Thoracic aorta (tissue), 2 donors: ENCODE measurements around the gene C20orf141. TPM values are rescaled to one million over a fixed set of nuclear protein-coding genes. Genes with fewer than 3 reads are reported as not detected.

Source experiments
- ATAC-seq: fragments of 150-250 bp; one replicate; pipeline ENCODE4 v1.8.0; 2017; ENCODE audit warnings: low read depth; ENCODE audit not compliant: insufficient number of reproducible peaks, low FRiP score
- DNase-seq: peaks from one replicate; pipeline ENCODE4 v3.0.0-alpha.2; 2020; ENCODE audit warnings: low spot score
- H3K27ac ChIP-seq, 2 donors: fragments of 200-600 bp; sonication (generic); 1 replicate in 1 of 2; 2 replicates in 1 of 2; pipeline ENCODE4 v1.5.1; 2016; ENCODE audit warnings: mild to moderate bottlenecking in 2 of 2, moderate library complexity in 2 of 2
- H3K27me3 ChIP-seq: fragments of 200-600 bp; sonication (generic); replicated peaks from 2 replicates; pipeline ENCODE4 v1.6.0; 2016; ENCODE audit warnings: mild to moderate bottlenecking; ENCODE audit not compliant: insufficient read depth
- H3K36me3 ChIP-seq: fragments of 200-600 bp; sonication (generic); one replicate; pipeline ENCODE4 v1.5.1; 2016
- H3K4me1 ChIP-seq, 2 donors: fragments of 200-600 bp; sonication (generic); 1 replicate in 1 of 2; 2 replicates in 1 of 2; pipeline versions ENCODE4 v1.5.1 to v1.6.0; 2016; ENCODE audit warnings: low read depth in 2 of 2, mild to moderate bottlenecking in 1 of 2; ENCODE audit not compliant: control insufficient read depth in 1 of 2
- H3K4me3 ChIP-seq: fragments of 200-600 bp; sonication (generic); 2 replicates; pipeline ENCODE4 v1.5.1; 2016; ENCODE audit warnings: mild to moderate bottlenecking
- H3K9me3 ChIP-seq: fragments of 200-600 bp; sonication (generic); 2 replicates; pipeline ENCODE4 v1.5.1; 2016
- total RNA-seq, 2 donors: library from RNA; depleted of rRNA; stranded (reverse); fragments of >200 nt; gene quantifications; one replicate each; pipeline versions ENCODE4 v1.1.0 to v1.2.3, GENCODE V29; 2016
- TF ChIP-seq, protein P1 (sequence below): fragments of 200-600 bp; sonication (generic); IDR thresholded peaks from one replicate; pipeline ENCODE4 v1.5.1; 2019; ENCODE audit warnings: antibody characterized with exemption

The C20orf141 gene
- total RNA-seq, 2 donors from 2014 or later = not detected

DNA sequence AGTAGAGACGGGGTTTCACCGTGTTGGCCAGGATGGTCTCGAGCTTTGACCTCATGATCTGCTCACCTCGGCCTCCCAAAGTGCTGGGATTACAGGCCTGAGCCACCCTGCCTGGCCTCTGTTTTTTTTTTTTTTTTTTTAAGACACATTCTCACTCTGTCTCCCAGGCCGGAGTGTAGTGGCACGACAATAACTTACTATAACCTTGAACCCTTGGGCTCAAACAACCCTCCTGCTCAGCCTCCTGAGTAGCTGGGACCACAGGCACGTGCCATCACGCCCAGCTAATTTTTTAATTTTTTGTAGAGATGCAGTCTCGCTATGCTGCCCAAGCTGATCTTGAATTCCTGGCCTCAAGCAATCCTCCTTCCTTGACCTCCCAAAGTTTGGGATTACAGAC is 41.0 kb upstream of the C20orf141 start:
- Histone ChIP-seq H3K4me3 (no peak overlapping the region), H3K27me3 (peaks cover 3% of the 10 kb centered on the region), H3K27ac (no peak overlapping the region), H3K9me3 (peaks cover 3% of the 10 kb centered on the region), H3K4me1 (peaks cover under 1 to 20% of the 10 kb centered on the region in 2 donors), H3K36me3 (no peaks in the 10 kb centered on the region)
- DNase-seq (no peak), ATAC-seq (no peak)
- TF ChIP-seq, protein P1, sequence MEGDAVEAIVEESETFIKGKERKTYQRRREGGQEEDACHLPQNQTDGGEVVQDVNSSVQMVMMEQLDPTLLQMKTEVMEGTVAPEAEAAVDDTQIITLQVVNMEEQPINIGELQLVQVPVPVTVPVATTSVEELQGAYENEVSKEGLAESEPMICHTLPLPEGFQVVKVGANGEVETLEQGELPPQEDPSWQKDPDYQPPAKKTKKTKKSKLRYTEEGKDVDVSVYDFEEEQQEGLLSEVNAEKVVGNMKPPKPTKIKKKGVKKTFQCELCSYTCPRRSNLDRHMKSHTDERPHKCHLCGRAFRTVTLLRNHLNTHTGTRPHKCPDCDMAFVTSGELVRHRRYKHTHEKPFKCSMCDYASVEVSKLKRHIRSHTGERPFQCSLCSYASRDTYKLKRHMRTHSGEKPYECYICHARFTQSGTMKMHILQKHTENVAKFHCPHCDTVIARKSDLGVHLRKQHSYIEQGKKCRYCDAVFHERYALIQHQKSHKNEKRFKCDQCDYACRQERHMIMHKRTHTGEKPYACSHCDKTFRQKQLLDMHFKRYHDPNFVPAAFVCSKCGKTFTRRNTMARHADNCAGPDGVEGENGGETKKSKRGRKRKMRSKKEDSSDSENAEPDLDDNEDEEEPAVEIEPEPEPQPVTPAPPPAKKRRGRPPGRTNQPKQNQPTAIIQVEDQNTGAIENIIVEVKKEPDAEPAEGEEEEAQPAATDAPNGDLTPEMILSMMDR = no peak

DNA sequence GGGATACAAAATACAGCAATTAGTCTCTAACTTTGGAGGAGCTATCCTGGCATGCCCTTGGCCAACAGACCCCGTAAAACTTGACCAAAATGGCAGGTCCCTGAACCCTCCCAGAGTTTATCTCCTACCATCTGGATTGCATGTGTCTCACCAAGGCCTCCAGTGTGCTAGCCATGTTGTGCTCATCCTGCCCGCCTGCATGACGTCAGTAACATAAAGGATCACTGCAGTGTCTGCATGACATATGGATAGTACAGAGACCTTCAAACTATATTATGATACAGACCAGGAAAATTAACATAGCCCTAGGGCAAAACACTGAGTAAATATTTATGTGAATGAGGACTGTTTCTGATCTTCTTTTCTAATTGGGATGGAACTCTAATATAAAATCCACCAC is 39.6 kb upstream of the C20orf141 start:
- ATAC-seq = no peak
- H3K27me3 ChIP-seq = peaks cover 3% of the 10 kb centered on the region
- no peak overlapping the region for H3K27ac ChIP-seq
- H3K4me3 ChIP-seq = no peak overlapping the region
- H3K36me3 ChIP-seq = no peaks in the 10 kb centered on the region
- H3K9me3 ChIP-seq = peaks cover 3% of the 10 kb centered on the region
- TF ChIP-seq, protein P1 = no peak
- H3K4me1 ChIP-seq = peaks cover 0 to 12% of the 10 kb centered on the region in 2 donors
- DNase-seq = no peak

DNA sequence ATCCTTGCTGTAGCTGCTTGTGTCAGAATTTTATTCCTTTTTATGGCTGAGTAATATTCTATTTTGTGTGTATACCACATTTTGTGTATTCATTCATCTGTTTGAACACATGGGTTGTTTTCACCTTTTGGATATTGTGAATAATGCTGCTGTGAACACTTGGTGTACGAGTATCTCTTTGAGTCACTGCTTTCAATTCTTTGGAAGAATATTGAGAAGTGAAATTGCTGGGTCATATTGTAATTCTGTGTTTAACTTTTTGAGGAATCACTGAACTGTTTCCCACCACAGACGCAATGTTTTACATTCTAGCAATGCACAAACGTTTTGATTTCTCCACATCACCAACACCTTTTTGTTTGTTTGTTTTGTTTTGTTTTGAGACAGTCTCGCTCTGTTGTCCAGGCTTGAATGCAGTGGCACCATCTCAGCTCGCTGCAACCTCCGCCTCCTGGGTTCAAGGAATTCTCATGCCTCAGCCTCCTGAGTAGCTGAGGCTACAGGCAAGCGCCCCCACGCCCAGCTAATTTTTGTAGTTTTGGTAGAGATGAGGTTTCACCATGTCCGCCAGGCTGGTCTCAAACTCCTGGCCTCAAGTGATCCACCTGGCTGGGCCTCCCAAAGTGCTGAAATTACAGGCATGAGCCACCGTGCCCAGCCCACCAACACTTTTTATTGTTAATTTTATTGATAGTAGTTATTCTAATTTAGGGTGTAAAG is 36.0 kb upstream of the C20orf141 start:
- Histone ChIP-seq H3K36me3 (no peaks in the 10 kb centered on the region), H3K27me3 (no peaks in the 10 kb centered on the region), H3K4me3 (no peak overlapping the region), H3K27ac (no peak overlapping the region), H3K9me3 (peaks cover 3% of the 10 kb centered on the region), H3K4me1 (no peaks in the 10 kb centered on the region)
- DNase-seq (no peak), ATAC-seq (no peak)
- TF ChIP-seq, protein P1 = no peak

DNA sequence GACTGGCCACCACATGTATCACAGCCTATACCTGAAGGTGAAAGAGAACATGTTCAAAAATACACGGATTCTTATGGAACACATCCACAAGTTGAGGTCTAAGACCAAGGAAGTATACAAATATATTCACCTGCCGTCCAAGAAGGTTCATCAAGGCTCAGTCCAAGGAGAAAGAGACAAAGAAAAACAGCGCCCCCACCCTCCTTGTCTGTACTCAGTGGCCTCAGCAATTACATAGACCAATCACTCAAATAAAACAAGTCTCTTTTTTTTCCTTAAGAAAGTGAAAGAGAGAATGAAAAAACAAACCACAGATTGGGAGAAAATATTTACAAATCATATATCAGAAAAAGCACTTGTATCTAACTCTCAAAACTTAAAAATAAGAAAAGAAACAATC is 33.8 kb upstream of the C20orf141 start:
- peaks cover 1% of the 10 kb centered on the region for H3K9me3 ChIP-seq
- DNase-seq (no peak), ATAC-seq (no peak)
- H3K27me3 ChIP-seq = no peaks in the 10 kb centered on the region
- H3K4me1 ChIP-seq = no peaks in the 10 kb centered on the region
- H3K36me3 ChIP-seq = no peaks in the 10 kb centered on the region
- TF ChIP-seq, protein P1 = no peak
- no peak overlapping the region for H3K4me3 ChIP-seq
- no peak overlapping the region for H3K27ac ChIP-seq

DNA sequence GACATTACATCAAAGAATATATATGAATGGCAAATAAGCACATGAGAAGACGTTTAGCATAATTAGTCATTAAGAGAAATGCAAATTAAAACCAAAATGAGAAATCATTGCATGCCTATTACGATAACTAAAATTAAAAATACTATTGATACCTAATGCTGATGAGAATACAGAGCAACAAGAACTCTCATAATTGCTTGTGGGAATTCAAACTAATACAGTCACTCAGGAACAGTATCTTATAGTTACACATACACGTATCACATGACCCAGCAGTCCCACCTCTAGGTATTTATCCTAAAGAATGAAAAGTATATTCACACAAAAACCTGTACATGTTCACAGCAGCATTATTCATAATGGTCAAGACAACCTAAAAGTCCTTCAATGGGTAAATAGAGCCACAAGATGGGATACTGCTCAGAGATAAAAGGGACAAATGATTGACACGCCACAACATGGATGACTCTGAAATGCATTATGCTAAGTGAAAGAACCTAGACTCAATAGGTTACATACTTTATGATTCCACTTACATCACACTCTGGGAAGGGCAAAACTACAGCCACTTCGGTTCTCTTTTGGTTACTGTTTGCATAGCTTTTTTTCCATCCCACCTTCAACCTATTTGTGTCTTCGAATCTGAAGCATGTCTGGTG is 30.8 kb upstream of the C20orf141 start:
- H3K9me3 ChIP-seq = peaks cover 6% of the 10 kb centered on the region
- TF ChIP-seq, protein P1 = no peak
- no peaks in the 10 kb centered on the region for H3K27me3 ChIP-seq
- no peaks in the 10 kb centered on the region for H3K4me1 ChIP-seq
- H3K4me3 ChIP-seq = no peak overlapping the region
- no peak overlapping the region for H3K27ac ChIP-seq
- ATAC-seq = no peak
- H3K36me3 ChIP-seq = no peaks in the 10 kb centered on the region
- DNase-seq = no peak
